Measurements from ENCODE around the gene MACROD2.

The MACROD2 gene

GRCh38 chr20:14761903-14762302, 766.6 kb downstream of the MACROD2 start:
- TF ChIP-seq, protein P1, sequence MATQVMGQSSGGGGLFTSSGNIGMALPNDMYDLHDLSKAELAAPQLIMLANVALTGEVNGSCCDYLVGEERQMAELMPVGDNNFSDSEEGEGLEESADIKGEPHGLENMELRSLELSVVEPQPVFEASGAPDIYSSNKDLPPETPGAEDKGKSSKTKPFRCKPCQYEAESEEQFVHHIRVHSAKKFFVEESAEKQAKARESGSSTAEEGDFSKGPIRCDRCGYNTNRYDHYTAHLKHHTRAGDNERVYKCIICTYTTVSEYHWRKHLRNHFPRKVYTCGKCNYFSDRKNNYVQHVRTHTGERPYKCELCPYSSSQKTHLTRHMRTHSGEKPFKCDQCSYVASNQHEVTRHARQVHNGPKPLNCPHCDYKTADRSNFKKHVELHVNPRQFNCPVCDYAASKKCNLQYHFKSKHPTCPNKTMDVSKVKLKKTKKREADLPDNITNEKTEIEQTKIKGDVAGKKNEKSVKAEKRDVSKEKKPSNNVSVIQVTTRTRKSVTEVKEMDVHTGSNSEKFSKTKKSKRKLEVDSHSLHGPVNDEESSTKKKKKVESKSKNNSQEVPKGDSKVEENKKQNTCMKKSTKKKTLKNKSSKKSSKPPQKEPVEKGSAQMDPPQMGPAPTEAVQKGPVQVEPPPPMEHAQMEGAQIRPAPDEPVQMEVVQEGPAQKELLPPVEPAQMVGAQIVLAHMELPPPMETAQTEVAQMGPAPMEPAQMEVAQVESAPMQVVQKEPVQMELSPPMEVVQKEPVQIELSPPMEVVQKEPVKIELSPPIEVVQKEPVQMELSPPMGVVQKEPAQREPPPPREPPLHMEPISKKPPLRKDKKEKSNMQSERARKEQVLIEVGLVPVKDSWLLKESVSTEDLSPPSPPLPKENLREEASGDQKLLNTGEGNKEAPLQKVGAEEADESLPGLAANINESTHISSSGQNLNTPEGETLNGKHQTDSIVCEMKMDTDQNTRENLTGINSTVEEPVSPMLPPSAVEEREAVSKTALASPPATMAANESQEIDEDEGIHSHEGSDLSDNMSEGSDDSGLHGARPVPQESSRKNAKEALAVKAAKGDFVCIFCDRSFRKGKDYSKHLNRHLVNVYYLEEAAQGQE (IDR thresholded peaks at IDR 0.05; ENCODE audit: insufficient read depth in 1 of 2, low read depth in 2 of 2, low read length in 2 of 2): no peak
- no peak for TF ChIP-seq FOXP2 (optimal IDR thresholded peaks at IDR 0.05; ENCODE audit: borderline replicate concordance, extremely low read depth, extremely low read length, insufficient read depth)
- no peak for TF ChIP-seq POLR2AphosphoS5 (IDR thresholded peaks at IDR 0.05; ENCODE audit: low read depth, low read length)
- no peak for TF ChIP-seq TAF1 (IDR thresholded peaks at IDR 0.05; ENCODE audit: borderline replicate concordance, insufficient read depth, low read length)
- no peak for TF ChIP-seq SIN3A (IDR thresholded peaks at IDR 0.05; ENCODE audit: borderline replicate concordance, insufficient read depth, low read length)

DNA sequence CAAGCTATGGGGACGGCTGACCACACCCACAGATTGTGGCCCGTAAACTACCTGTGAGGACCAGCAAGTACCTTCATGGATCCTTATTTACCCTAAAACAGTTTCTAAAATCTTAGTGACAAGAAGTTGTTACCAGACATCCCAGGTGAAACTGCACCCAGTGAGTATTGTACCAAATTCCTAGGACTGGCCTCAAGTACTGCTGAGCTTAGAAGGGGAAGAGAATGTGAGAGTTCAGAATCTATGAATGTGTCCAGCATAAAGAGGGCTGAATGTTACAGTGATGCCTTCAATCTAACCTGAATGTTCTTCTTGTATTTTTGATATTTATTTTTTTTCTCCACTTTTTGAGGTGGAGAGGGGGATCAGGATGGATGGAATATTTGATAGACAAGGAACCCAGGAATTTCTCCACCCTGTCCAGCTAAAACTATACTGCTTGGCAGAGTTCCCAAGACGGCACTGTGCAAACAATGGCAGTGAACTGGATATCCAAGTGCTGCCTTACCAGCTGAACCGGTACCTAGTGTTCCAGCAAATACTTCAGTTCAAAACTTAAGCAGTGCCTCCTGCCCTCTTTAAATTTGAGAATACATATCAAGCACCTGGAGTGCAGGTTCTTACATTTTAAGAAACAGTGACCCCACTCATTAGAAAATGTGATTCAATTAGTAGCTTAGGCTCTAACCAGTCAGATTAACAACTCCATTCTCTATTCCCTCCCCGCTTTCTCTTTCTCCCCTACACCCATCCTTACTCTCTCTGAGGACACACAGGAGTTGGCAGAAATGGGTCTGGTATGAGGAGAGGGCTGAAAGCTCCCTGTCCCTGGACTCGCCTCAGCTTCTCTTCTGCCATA, 769.4 kb downstream of the MACROD2 start:
- TF ChIP-seq FOXP2 (optimal IDR thresholded peaks at IDR 0.05; ENCODE audit: borderline replicate concordance, extremely low read depth, extremely low read length, insufficient read depth) (no peak), SIN3A (IDR thresholded peaks at IDR 0.05; ENCODE audit: borderline replicate concordance, insufficient read depth, low read length) (no peak), POLR2AphosphoS5 (IDR thresholded peaks at IDR 0.05; ENCODE audit: low read depth, low read length) (no peak), TAF1 (IDR thresholded peaks at IDR 0.05; ENCODE audit: borderline replicate concordance, insufficient read depth, low read length) (no peak)
- TF ChIP-seq, protein P1 (IDR thresholded peaks at IDR 0.05; ENCODE audit: insufficient read depth in 1 of 2, low read depth in 2 of 2, low read length in 2 of 2): no peak

DNA sequence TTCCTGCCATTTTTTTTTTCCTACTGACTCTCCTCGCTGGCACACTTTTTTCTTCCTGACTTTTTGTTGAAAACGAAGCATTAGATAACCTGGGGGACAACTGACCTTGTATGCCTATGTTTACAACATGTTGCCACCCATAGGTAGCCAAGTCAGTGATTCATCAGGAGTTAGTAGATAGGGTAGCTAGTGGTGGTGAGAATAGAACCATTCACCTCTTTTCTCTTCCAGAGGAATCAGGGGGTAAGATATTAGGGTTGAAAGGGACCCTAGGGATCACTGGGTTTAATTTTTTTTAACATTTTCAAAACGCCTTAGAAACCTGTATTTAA, 770.0 kb downstream of the MACROD2 start:
- TF ChIP-seq SIN3A (IDR thresholded peaks at IDR 0.05; ENCODE audit: borderline replicate concordance, insufficient read depth, low read length): no peak
- TF ChIP-seq FOXP2 (optimal IDR thresholded peaks at IDR 0.05; ENCODE audit: borderline replicate concordance, extremely low read depth, extremely low read length, insufficient read depth): no peak
- TF ChIP-seq POLR2AphosphoS5 (IDR thresholded peaks at IDR 0.05; ENCODE audit: low read depth, low read length): no peak
- TF ChIP-seq, protein P1 (IDR thresholded peaks at IDR 0.05; ENCODE audit: insufficient read depth in 1 of 2, low read depth in 2 of 2, low read length in 2 of 2): no peak
- TF ChIP-seq TAF1 (IDR thresholded peaks at IDR 0.05; ENCODE audit: borderline replicate concordance, insufficient read depth, low read length): no peak

- TF ChIP-seq, protein P1 (IDR thresholded peaks at IDR 0.05; ENCODE audit: insufficient read depth in 1 of 2, low read depth in 2 of 2, low read length in 2 of 2): no peak
- TF ChIP-seq TAF1 (IDR thresholded peaks at IDR 0.05; ENCODE audit: borderline replicate concordance, insufficient read depth, low read length): no peak
- no peak for TF ChIP-seq SIN3A (IDR thresholded peaks at IDR 0.05; ENCODE audit: borderline replicate concordance, insufficient read depth, low read length)
- no peak for TF ChIP-seq FOXP2 (optimal IDR thresholded peaks at IDR 0.05; ENCODE audit: borderline replicate concordance, extremely low read depth, extremely low read length, insufficient read depth)
These were observed 778.2 kb downstream of the MACROD2 start for GRCh38 chr20:14773486-14773885.
